Esophagus squamous epithelium (tissue), 4 donors: ENCODE results near the gene VSTM2L.

Experiments used
- POLR2A ChIP-seq, 4 donors: fragments of 450-650 bp; IDR thresholded peaks; one replicate each; pipeline ENCODE4 v1.6.1; 2017; ENCODE audit warnings: antibody characterized with exemption in 4 of 4, mild to moderate bottlenecking in 4 of 4, moderate library complexity in 3 of 4
- TF ChIP-seq, protein P1 (sequence below), 6 experiments: fragments of 450-650 bp in 4 of 6; fragments of 200-600 bp in 2 of 6; sonication (generic) in 2 of 6; IDR thresholded peaks; one replicate each; pipeline ENCODE4 v1.5.1; 2016 to 2019; ENCODE audit warnings: antibody characterized with exemption in 6 of 6, mild to moderate bottlenecking in 4 of 6, moderate library complexity in 4 of 6

GRCh38 chr20:37947943-37948342 lies 45.0 kb downstream of the VSTM2L start:
- no peak for TF ChIP-seq POLR2A (IDR thresholded peaks at IDR 0.05)
- TF ChIP-seq, protein P1, sequence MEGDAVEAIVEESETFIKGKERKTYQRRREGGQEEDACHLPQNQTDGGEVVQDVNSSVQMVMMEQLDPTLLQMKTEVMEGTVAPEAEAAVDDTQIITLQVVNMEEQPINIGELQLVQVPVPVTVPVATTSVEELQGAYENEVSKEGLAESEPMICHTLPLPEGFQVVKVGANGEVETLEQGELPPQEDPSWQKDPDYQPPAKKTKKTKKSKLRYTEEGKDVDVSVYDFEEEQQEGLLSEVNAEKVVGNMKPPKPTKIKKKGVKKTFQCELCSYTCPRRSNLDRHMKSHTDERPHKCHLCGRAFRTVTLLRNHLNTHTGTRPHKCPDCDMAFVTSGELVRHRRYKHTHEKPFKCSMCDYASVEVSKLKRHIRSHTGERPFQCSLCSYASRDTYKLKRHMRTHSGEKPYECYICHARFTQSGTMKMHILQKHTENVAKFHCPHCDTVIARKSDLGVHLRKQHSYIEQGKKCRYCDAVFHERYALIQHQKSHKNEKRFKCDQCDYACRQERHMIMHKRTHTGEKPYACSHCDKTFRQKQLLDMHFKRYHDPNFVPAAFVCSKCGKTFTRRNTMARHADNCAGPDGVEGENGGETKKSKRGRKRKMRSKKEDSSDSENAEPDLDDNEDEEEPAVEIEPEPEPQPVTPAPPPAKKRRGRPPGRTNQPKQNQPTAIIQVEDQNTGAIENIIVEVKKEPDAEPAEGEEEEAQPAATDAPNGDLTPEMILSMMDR (IDR thresholded peaks at IDR 0.05) = no peak
